DMS114 treated with DMSO at 0.1 percent for 48 hours (cell line): ENCODE measurements around the gene RALGPS2.

Experiments
- DNase-seq: peaks from one replicate; lab custom pipeline; 2025; ENCODE audit not compliant: unreplicated experiment; lab: John Stamatoyannopoulos, UW

Gene RALGPS2

GRCh38 chr1:178959543-178960460, 234.8 kb downstream of the RALGPS2 start:
- no peak for DNase-seq

DNA sequence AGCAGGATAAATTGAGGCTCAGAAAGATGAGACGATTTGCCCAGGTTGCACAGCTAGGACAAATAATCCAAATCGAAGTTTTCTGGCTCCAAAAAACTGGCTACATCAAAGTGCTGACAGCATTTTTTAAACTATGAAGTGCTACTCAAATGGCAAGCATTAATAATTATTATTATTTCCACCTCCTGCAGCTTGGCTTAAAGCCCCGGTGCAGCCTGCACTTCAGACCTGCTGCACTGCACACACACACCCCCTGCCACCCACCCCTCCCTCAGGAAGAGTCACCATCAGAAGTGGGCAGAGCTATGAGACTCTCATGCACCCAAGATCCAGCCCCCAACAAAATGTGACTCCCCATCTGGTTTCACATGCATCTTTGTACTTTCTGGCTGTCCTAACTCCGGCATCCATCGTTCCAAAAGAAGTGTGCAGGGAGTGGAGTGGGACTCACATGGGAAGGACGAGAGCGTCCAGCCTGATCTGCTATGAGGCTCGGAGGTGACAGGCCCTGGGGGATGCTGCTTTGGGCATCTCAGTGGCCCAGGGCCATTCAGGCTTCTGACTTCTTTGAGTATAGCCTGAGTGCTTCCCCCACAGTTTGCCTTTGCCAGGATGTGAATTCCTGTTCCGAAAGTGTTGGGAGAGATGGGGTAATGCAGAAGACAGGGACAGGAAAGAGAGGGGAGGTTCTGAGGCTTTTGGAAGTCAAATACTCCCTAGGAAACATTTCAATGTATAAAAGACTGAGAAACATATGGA, 235.6 kb downstream of the RALGPS2 start:
- no peak for DNase-seq

DNA sequence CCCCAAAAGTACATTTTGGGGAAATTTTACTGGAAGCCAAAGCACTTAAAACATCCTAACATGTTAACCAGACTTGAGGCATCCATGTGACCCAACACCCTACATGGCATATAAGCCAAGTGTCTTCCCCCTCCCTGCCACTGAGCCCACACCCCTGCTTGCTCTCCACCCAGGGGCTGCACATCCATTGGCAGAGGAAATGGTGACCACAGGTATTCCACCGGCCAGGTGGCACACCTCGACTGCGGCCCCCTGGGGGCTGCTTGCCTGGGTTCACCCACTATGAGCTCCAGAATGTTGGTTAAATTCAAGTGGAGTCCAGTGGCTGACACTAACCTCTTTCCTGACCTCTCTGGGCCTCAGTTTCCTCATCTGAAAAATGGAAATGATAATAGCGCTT, 236.3 kb downstream of the RALGPS2 start:
- DNase-seq, result no peak

- no peak for DNase-seq
Measured at GRCh38 chr1:178961868-178962267, 236.8 kb downstream of the RALGPS2 start.

DNA sequence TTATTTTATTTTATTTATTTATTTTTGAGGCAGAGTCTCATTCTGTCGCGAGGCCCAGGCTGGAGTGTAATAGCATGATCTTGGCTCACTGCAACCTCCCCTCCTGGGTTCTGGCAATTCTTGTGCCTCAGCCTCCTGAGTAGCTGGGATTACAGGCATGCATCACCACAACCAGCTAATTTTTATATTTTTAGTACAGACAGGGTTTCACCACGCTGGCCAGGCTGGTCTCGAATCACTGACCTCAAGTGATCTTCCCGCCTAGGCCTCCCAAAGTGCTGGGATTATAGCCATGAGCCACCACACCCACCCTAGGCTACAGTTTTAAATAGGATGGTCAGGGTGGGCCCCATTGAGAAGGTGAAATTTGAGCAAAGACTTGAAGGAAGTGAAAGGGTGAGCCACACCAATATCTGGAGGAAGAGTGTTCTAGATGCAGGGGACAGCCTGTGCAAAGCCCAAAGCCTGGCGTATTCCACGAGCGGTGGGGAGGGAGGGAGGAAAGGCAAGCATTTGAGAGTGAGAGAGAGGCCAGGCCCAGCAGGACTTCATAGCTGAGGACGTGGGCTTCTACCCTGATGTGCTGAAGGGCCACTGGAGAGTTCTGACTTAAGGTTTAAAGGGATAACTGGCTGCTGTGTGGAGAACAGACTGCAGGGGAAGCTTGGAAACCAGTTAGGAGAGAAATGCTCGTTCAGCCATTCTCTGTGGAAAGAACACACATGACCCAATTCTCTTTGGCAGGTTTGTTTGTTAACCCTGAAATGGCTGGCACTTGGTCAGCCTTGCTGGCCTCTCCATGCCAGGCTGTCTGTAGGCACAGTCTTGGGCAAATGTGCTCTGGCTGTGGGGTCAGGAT, 238.0 kb downstream of the RALGPS2 start:
- no peak for DNase-seq

GRCh38 chr1:178964469-178965330, 239.7 kb downstream of the RALGPS2 start:
- DNase-seq, result no peak

- no peak for DNase-seq
Measured at GRCh38 chr1:178966312-178966711, 241.3 kb downstream of the RALGPS2 start.

DNA sequence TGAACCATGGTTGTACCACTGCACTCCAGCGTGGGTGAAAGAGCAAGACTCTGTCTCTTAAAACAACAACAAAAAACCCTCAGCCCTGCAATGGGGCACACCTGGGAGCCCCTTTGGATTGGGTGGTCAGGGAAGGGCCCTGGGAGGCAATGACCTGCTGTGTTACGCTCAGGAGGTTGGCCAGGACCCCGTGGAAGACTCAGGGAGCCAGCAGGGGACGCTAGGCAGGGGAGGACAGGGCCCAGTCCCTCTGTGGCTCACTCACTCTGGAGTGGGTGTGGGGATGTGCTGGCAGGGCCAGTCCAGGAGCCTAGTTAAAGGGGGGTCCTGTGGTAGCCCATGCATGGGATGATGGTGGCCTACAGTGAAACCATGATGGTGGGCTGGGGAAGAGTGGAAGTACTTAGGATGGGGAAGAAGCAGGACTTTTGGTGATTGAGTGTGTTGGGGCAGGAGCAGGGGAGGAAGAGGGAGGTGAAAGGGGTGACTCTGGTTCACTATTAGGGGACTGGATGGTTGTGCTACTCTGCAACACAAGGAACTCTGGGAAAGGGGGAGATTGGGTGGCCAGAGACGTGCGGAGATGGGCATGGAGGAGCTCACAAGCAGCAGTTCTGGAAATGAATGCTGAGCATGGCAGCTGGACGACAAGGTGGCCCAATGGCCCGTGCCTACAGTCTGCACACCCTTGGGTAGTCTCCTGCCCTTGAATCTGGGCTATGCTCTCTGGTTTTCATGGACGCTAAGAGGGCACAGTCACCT, 244.4 kb downstream of the RALGPS2 start:
- DNase-seq, result no peak

DNA sequence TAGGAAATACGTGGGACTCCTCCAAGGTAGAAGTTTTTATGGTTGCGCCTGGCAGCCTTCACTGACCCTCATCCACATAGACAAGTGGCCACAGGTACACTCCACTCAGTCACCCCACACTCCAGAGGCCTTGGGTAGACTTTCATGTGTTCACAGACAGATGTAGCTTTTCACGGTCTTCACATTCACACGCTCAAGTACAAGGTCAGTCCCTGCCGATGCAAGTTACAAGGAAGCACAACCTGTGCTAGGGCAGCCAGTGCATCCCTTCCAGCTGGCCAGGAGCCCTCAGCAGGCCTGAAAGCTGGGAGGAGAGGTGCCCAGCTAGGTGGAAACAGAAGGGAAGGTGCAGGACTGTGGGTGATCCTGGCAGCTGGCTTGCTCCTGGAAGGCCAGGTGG, 245.1 kb downstream of the RALGPS2 start:
- DNase-seq, result no peak
